Measurements from ENCODE around the gene MAVS. TPM values are rescaled to one million over a fixed set of nuclear protein-coding genes. Genes with fewer than 3 reads are reported as not detected.

Gene MAVS
- total and polyA plus RNA-seq, 2 donors (not counting 3 experiments of a cell fraction or from before 2014, with no cell fraction given): 18.8 to 40.7 TPM

- TF ChIP-seq JUN (IDR thresholded peaks at IDR 0.05; ENCODE audit: borderline replicate concordance, insufficient read depth, insufficient read length, low read depth) (no peak), GATA2 (IDR thresholded peaks at IDR 0.05; ENCODE audit: insufficient read depth, insufficient read length, low read depth, low read length) (no peak), POLR2A (IDR thresholded peaks at IDR 0.05; ENCODE audit: low read depth, low read length) (no peak), MAX (IDR thresholded peaks at IDR 0.05; ENCODE audit: insufficient read depth, insufficient read length) (no peak), POLR2AphosphoS5 (IDR thresholded peaks at IDR 0.05; ENCODE audit: insufficient read depth, low read depth, low read length) (peak; percentile 9)
- Histone ChIP-seq H2AFZ (ENCODE audit: low read depth, low read length) (no peak overlapping the region), H3K9me1 (replicated peaks; ENCODE audit: control insufficient read depth, extremely low read depth, insufficient read depth, low read length) (no peaks in the 10 kb centered on the region), H3K27me3 (ENCODE audit: control insufficient read depth in 2 of 2, insufficient read depth in 2 of 2, low read length in 2 of 2) (no peaks in the 10 kb centered on the region), H3K4me2 (ENCODE audit: insufficient read depth, low read length) (no peak overlapping the region), H3K4me3 (replicated peaks in 1 of 3; ENCODE audit: insufficient read depth in 1 of 3, low read depth in 1 of 3, low read length in 3 of 3) (no peak overlapping the region), H3K9ac (replicated peaks; ENCODE audit: extremely low read depth, insufficient read depth, low read length) (no peak overlapping the region), H3K36me3 (ENCODE audit: control insufficient read depth in 2 of 2, extremely low read depth in 1 of 2, insufficient read depth in 2 of 2, low read length in 2 of 2) (peaks cover 0 to 3% of the 10 kb centered on the region in 2 experiments), H3K79me2 (ENCODE audit: control insufficient read depth, insufficient read depth, low read length) (peaks cover 99% of the 10 kb centered on the region), H3K9me3 (replicated peaks; ENCODE audit: control insufficient read depth, insufficient read depth, low read length) (no peaks in the 10 kb centered on the region), H4K20me1 (replicated peaks; ENCODE audit: control insufficient read depth, extremely low read depth, insufficient read depth, low read length) (peaks cover 30% of the 10 kb centered on the region), H3K4me1 (ENCODE audit: control insufficient read depth, extremely low read depth, insufficient read depth, low read length) (peaks cover 61% of the 10 kb centered on the region), H3K27ac (ENCODE audit: insufficient read depth, low read depth, low read length) (peak overlapping the region; percentile 1)
- DNase-seq (ENCODE audit: low read depth, low spot score) (peak; percentile 60), FAIRE-seq (peak; percentile 81)
- CTCF ChIA-PET: interaction anchor here (0.6 to 0.8 kb wide), 2 partner anchors 79 to 149 kb away, joined by 3 read pairs; no protein-coding TSS in a partner anchor
- dilution Hi-C loops (cut with MboI; ENCODE audit: extremely low pct_ligation_motif_present, low sequenced_read_pairs): no loop called here
- BruUV-seq (replicated peaks): no TSS peak
- intact Hi-C loops (cut with micrococcal nuclease): no loop called here
- POLR2A ChIA-PET: no interaction called here
Measured at GRCh38 chr20:3896302-3896701, 49.7 kb downstream of the MAVS start.

- ChIA-PET POLR2A (no interaction called here), CTCF (interaction anchor here (0.6 kb wide), 1 partner anchor 79 kb away, joined by 3 read pairs; no protein-coding TSS in a partner anchor)
- intact Hi-C loops (cut with micrococcal nuclease): no loop called here
- DNase-seq (ENCODE audit: low read depth, low spot score): no peak
- H3K9me3 ChIP-seq (replicated peaks; ENCODE audit: control insufficient read depth, insufficient read depth, low read length): no peaks in the 10 kb centered on the region
- H3K36me3 ChIP-seq (ENCODE audit: control insufficient read depth in 2 of 2, extremely low read depth in 1 of 2, insufficient read depth in 2 of 2, low read length in 2 of 2): peaks cover 0 to 3% of the 10 kb centered on the region in 2 experiments
- H4K20me1 ChIP-seq (replicated peaks; ENCODE audit: control insufficient read depth, extremely low read depth, insufficient read depth, low read length): peaks cover 29% of the 10 kb centered on the region
- H3K4me3 ChIP-seq (replicated peaks in 1 of 3; ENCODE audit: insufficient read depth in 1 of 3, low read depth in 1 of 3, low read length in 3 of 3): no peak overlapping the region
- H2AFZ ChIP-seq (ENCODE audit: low read depth, low read length): no peak overlapping the region
- H3K4me2 ChIP-seq (ENCODE audit: insufficient read depth, low read length): no peak overlapping the region
- BruUV-seq (replicated peaks): no TSS peak
- FAIRE-seq: no peak
- no peaks in the 10 kb centered on the region for H3K27me3 ChIP-seq (ENCODE audit: control insufficient read depth in 2 of 2, insufficient read depth in 2 of 2, low read length in 2 of 2)
- dilution Hi-C loops (cut with MboI; ENCODE audit: extremely low pct_ligation_motif_present, low sequenced_read_pairs): no loop called here
- no peak for TF ChIP-seq POLR2AphosphoS5 (IDR thresholded peaks at IDR 0.05; ENCODE audit: insufficient read depth, low read depth, low read length)
- TF ChIP-seq CTCF (IDR thresholded peaks at IDR 0.05; ENCODE audit: extremely low read depth in 1 of 2, insufficient read depth in 1 of 2, low read depth in 1 of 2, low read length in 2 of 2): no peak
- TF ChIP-seq MAX (IDR thresholded peaks at IDR 0.05; ENCODE audit: insufficient read depth, insufficient read length): no peak
- TF ChIP-seq FOS (IDR thresholded peaks at IDR 0.05; ENCODE audit: borderline replicate concordance, insufficient read depth, low read length): no peak
- TF ChIP-seq EZH2 (IDR thresholded peaks at IDR 0.05; ENCODE audit: borderline replicate concordance, low read depth, low read length, severe bottlenecking): no peak
- no peak for TF ChIP-seq GATA2 (IDR thresholded peaks at IDR 0.05; ENCODE audit: insufficient read depth, insufficient read length, low read depth, low read length)
- TF ChIP-seq POLR2A (IDR thresholded peaks at IDR 0.05; ENCODE audit: low read depth, low read length): no peak
- TF ChIP-seq MYC (IDR thresholded peaks at IDR 0.05; ENCODE audit: low read depth, low read length): no peak
- TF ChIP-seq JUN (IDR thresholded peaks at IDR 0.05; ENCODE audit: borderline replicate concordance, insufficient read depth, insufficient read length, low read depth): no peak
- H3K9me1 ChIP-seq (replicated peaks; ENCODE audit: control insufficient read depth, extremely low read depth, insufficient read depth, low read length): no peaks in the 10 kb centered on the region
- no peak overlapping the region for H3K9ac ChIP-seq (replicated peaks; ENCODE audit: extremely low read depth, insufficient read depth, low read length)
- H3K79me2 ChIP-seq (ENCODE audit: control insufficient read depth, insufficient read depth, low read length): peaks cover 99% of the 10 kb centered on the region
- H3K27ac ChIP-seq (ENCODE audit: insufficient read depth, low read depth, low read length): peak overlapping the region; percentile 1
- peaks cover 55% of the 10 kb centered on the region for H3K4me1 ChIP-seq (ENCODE audit: control insufficient read depth, extremely low read depth, insufficient read depth, low read length)
Measured at GRCh38 chr20:3896853-3897583, 50.4 kb downstream of the MAVS start.
